ENCODE results near the gene EDIL3.

DNA sequence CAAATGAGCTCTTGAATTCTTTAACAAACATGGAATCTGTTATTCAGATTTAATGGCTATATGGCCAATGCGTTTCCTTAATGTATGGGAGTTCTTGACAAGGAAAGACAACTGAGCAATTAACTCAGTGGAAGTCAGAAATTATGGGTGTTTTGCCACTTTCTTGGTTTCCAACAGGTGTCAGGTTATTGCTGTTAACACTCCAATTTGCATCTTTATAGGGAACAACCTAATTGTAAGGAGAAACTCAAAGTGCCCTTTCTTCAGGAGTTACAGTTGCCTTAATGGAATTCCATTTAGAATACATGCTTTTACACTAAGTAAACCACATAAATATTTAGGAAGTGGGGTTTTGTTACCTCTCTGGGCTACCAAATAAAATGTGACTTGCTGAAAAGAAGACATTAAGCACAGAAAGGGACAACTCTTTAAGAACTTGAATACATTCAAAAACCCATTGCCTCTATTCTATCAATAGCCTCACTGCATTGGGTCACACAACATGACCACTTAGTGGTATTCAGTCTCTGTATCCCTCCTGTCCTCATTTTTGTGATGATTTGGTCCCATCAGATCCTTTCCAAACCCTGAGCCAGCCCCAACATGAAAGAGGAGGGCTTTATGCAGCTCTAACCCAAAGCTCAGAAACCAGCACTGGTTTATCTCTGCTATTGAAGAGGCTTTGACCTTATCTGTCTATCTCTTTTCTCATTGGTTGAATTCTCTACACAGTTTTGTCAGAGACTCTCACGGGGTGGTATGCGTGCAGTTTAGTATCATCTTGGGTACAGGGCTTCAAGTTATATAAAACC lies 118.7 kb downstream of the EDIL3 start:
- TF ChIP-seq, protein P1, sequence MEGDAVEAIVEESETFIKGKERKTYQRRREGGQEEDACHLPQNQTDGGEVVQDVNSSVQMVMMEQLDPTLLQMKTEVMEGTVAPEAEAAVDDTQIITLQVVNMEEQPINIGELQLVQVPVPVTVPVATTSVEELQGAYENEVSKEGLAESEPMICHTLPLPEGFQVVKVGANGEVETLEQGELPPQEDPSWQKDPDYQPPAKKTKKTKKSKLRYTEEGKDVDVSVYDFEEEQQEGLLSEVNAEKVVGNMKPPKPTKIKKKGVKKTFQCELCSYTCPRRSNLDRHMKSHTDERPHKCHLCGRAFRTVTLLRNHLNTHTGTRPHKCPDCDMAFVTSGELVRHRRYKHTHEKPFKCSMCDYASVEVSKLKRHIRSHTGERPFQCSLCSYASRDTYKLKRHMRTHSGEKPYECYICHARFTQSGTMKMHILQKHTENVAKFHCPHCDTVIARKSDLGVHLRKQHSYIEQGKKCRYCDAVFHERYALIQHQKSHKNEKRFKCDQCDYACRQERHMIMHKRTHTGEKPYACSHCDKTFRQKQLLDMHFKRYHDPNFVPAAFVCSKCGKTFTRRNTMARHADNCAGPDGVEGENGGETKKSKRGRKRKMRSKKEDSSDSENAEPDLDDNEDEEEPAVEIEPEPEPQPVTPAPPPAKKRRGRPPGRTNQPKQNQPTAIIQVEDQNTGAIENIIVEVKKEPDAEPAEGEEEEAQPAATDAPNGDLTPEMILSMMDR (IDR thresholded peaks at IDR 0.05), result no peak
- TF ChIP-seq POLR2A (IDR thresholded peaks at IDR 0.05), result no peak
